Islet of Langerhans (tissue), 1 donor: ENCODE measurements around the gene E2F1.
"Not testable (repeated sequence)": the region's sequence is repeated elsewhere in the genome, so short reads cannot be mapped to it uniquely, and the experiment has no call there.

Source experiments
- FAIRE-seq: peaks from one replicate; lab custom pipeline; 2011; peaks lifted over from hg19 to GRCh38; lab: Jason Lieb, UNC

The E2F1 gene

GRCh38 chr20:33640287-33640686 is 45.9 kb downstream of the E2F1 start:
- no peak for FAIRE-seq

GRCh38 chr20:33636776-33637175 is 49.4 kb downstream of the E2F1 start:
- no peak for FAIRE-seq

- no peak for FAIRE-seq
Observed at GRCh38 chr20:33635341-33635740, 50.8 kb downstream of the E2F1 start.

- not testable (repeated sequence) for FAIRE-seq
Observed at GRCh38 chr20:33631910-33632309, 54.3 kb downstream of the E2F1 start.

- FAIRE-seq: no peak
Observed at GRCh38 chr20:33630507-33630906, 55.7 kb downstream of the E2F1 start.

- FAIRE-seq: no peak
Observed at GRCh38 chr20:33629979-33630378, 56.2 kb downstream of the E2F1 start.

GRCh38 chr20:33629533-33629932 is 56.7 kb downstream of the E2F1 start:
- FAIRE-seq: no peak

GRCh38 chr20:33627577-33628216 is 58.5 kb downstream of the E2F1 start:
- FAIRE-seq: no peak

GRCh38 chr20:33626190-33626589 is 60.0 kb downstream of the E2F1 start:
- FAIRE-seq: no peak
